Measurements from ENCODE around the gene SMIM38. TPM values are rescaled to one million over a fixed set of nuclear protein-coding genes. Genes with fewer than 3 reads are reported as not detected.

SMIM38 gene
- total and polyA plus RNA-seq, 2 of the 4 experiments (the other 2 are of a cell fraction) = under 0.01 to 0.05 TPM

- H3K4ac ChIP-seq (ENCODE audit: low read depth, low read length) = no peak overlapping the region
- dilution Hi-C loops (cut with HindIII; ENCODE audit: low sequenced_read_pairs, unreplicated experiment) = no loop called here
- H3K56ac ChIP-seq (ENCODE audit: extremely low read depth, insufficient read depth, low read length) = no peak overlapping the region
- peaks cover 5% of the 10 kb centered on the region; the same call in 1 of the 2 replicates for H3K9me1 ChIP-seq (ENCODE audit: insufficient read depth, low read length)
- DNase-seq = no peak
- H3K4me2 ChIP-seq (ENCODE audit: low read depth, low read length) = no peak overlapping the region
- no peak overlapping the region for H2AK9ac ChIP-seq (replicated peaks; ENCODE audit: low read depth, low read length, poor library complexity)
- H3K18ac ChIP-seq (ENCODE audit: low read depth, low read length) = no peak overlapping the region
- no peaks in the 10 kb centered on the region for H3K27me3 ChIP-seq (ENCODE audit: control insufficient read depth, insufficient read depth, low read length)
- H4K5ac ChIP-seq (ENCODE audit: low read depth, low read length) = no peak overlapping the region
- peaks cover 2% of the 10 kb centered on the region; the same call in 1 of the 2 replicates for H3K4me1 ChIP-seq (ENCODE audit: control insufficient read depth, insufficient read depth, low read length)
- no peak overlapping the region for H3K9ac ChIP-seq (ENCODE audit: low read depth, low read length)
- BruUV-seq (replicated peaks) = no TSS peak
- no peak overlapping the region for H2BK120ac ChIP-seq (ENCODE audit: low read depth, low read length)
- no peak overlapping the region for H2BK15ac ChIP-seq (ENCODE audit: low read depth, low read length)
- in situ Hi-C loops (cut with MboI; ENCODE audit: low sequenced_read_pairs) = no loop called here
- POLR2A ChIA-PET (ENCODE audit: unreplicated experiment) = no interaction called here
- no peak overlapping the region for H3K27ac ChIP-seq (ENCODE audit: insufficient read depth, low read length)
- no peak overlapping the region for H3K23ac ChIP-seq (ENCODE audit: low read depth, low read length)
- intact Hi-C loops (cut with micrococcal nuclease) = loop anchor here (10.0 kb wide), 1 partner anchor 159 kb away; the partner anchor contains the start of gene MYEOV
- no peaks in the 10 kb centered on the region for H3K36me3 ChIP-seq (ENCODE audit: control insufficient read depth, insufficient read depth, low read length)
- H2AFZ ChIP-seq (replicated peaks; ENCODE audit: low read length, poor library complexity) = no peak overlapping the region
- 100% methylated on average over 3 of the region's 14 CpGs; no CpG with 5 or more reads in 1 of the 2 experiments for WGBS, 2 experiments (ENCODE audit: extremely low coverage in 2 of 2, insufficient read length in 1 of 2)
- TF ChIP-seq FOS (IDR thresholded peaks at IDR 0.05; ENCODE audit: low read depth, low read length) = no peak
- H4K91ac ChIP-seq (ENCODE audit: insufficient read depth, low read depth, low read length) = no peak overlapping the region
- H2BK5ac ChIP-seq (ENCODE audit: low read depth, low read length, poor library complexity, severe bottlenecking) = no peak overlapping the region
- CTCF ChIA-PET = no interaction called here
- H3K9me3 ChIP-seq (ENCODE audit: control insufficient read depth, insufficient read depth, low read length) = peaks cover 3% of the 10 kb centered on the region
- H4K20me1 ChIP-seq (ENCODE audit: insufficient read depth, low read length) = no peaks in the 10 kb centered on the region
- no peak overlapping the region for H2BK20ac ChIP-seq (ENCODE audit: low read depth, low read length)
- H3K79me1 ChIP-seq (ENCODE audit: low read depth in 1 of 2, low read length in 2 of 2) = no peaks in the 10 kb centered on the region
- H3K14ac ChIP-seq (replicated peaks; ENCODE audit: low read depth, low read length) = no peak overlapping the region
- H3K4me3 ChIP-seq (ENCODE audit: insufficient read depth, low read depth, low read length) = no peak overlapping the region
- no peak for ATAC-seq (ENCODE audit: low read depth)
- H2AK5ac ChIP-seq (ENCODE audit: low read depth, low read length) = no peak overlapping the region
- H4K8ac ChIP-seq (ENCODE audit: low read depth in 2 of 2, low read length in 2 of 2) = no peak overlapping the region
These were observed 20.0 kb upstream of the SMIM38 start for GRCh38 chr11:69135420-69136363.

Measured in IMR-90 (cell line).